Fibroblast of gingiva (primary cell): Measurements from ENCODE around the gene C14orf180.
"Not testable (repeated sequence)": the region's sequence is repeated elsewhere in the genome, so short reads cannot be mapped to it uniquely, and the experiment has no call there.

Source experiments
- DNase-seq: peaks from one replicate; pipeline ENCODE4 v3.0.0-alpha.2; 2011; ENCODE audit warnings: low read depth

C14orf180 gene

GRCh38 chr14:104614126-104614812, 34.7 kb downstream of the C14orf180 start:
- DNase-seq: no peak

GRCh38 chr14:104624939-104625338, 45.4 kb downstream of the C14orf180 start:
- DNase-seq: no peak

- no peak for DNase-seq
Observed at GRCh38 chr14:104632781-104633180, 53.2 kb downstream of the C14orf180 start.

- DNase-seq: no peak
Observed at GRCh38 chr14:104633276-104634137, 53.9 kb downstream of the C14orf180 start.

GRCh38 chr14:104634138-104634760, 54.7 kb downstream of the C14orf180 start:
- DNase-seq: no peak

- no peak for DNase-seq
Observed at GRCh38 chr14:104634886-104635570, 55.5 kb downstream of the C14orf180 start.

- DNase-seq: no peak
Observed at GRCh38 chr14:104635717-104636116, 56.2 kb downstream of the C14orf180 start.

- no peak for DNase-seq
Observed at GRCh38 chr14:104636131-104636530, 56.6 kb downstream of the C14orf180 start.

- DNase-seq: not testable (repeated sequence)
Observed at GRCh38 chr14:104636846-104637545, 57.4 kb downstream of the C14orf180 start.

- no peak for DNase-seq
Observed at GRCh38 chr14:104637546-104638003, 58.0 kb downstream of the C14orf180 start.

GRCh38 chr14:104638190-104638589, 58.6 kb downstream of the C14orf180 start:
- DNase-seq: no peak

- DNase-seq: no peak
Observed at GRCh38 chr14:104638927-104639450, 59.4 kb downstream of the C14orf180 start.

GRCh38 chr14:104639471-104639870, 59.9 kb downstream of the C14orf180 start:
- no peak for DNase-seq
